Stimulated activated CD4-positive, alpha-beta T cell treated with anti-CD3 and anti-CD28 coated beads, Interleukin-4, amount 100 ng/mL, for 4 hours (primary cell): Measurements from ENCODE around the gene POLN.
A peak's percentile ranks its signal among the peaks of the same experiment; 100 is the strongest.

Source experiments
- DNase-seq, 2 experiments: peaks; one replicate each; pipeline ENCODE4 v3.0.0-alpha.2; 2020

The POLN gene

DNA sequence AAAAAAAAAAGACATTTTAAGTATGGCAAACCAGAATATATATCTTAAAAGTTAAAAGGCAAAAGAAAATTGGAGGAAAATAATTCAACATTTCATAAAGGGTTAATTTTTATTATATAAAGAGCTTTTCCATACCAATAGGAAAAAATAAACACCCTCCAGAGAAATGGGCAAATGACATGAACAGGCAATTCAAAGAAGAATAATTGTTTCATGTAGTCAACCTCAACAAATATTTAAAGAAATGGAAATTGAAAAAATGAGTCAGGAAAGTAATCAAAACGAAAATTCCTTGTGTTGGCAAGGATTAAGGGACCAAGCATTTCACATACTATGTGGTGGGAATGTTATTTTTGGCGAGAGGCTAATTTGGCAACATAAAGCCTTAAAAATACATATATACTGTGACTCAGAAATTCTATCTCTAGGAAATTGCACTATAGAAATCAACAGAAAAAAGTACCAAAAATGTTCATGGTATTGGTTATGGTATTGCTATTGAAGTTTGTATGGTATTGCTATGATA lies 87.6 kb downstream of the POLN start:
- DNase-seq, result no peak

GRCh38 chr4:2151544-2151943 lies 90.4 kb downstream of the POLN start:
- no peak for DNase-seq

GRCh38 chr4:2150076-2150475 lies 91.8 kb downstream of the POLN start:
- DNase-seq, result no peak

GRCh38 chr4:2142630-2143427 lies 99.1 kb downstream of the POLN start:
- no peak for DNase-seq

DNA sequence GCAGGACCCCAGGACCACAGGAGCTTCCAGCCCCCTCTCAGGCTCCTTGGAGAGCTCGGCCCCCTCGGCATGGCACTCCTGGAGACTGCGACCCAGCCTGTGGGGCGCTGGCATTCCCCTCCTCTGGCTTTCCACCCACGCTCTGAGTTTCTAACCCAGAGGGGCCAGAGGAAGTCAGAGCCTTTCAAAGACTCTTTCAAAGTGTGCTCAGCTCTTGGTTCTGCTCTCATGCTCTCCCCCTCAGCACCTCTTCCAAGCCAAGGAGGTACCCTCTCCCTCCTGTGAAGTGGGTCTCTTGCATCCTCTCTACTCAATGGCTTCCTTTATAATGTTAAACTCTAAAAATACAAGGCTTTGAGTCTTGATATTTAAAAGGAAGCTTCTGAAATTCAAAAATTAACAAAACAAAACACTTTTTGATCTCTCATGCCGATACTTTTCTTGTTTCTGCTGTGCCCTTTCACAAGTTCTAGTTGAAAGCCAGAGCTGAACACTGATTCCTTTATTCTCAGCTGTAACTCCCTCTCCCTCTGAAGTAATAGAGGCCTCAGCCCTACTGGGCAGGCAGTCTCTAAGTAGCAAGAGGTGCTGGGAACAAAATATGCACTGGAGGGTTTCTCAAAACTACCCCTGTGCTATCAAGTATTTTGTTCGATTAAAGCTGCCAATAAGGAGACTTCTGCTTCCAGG lies 100.0 kb downstream of the POLN start:
- DNase-seq, result peak; percentile 5 to 8

DNA sequence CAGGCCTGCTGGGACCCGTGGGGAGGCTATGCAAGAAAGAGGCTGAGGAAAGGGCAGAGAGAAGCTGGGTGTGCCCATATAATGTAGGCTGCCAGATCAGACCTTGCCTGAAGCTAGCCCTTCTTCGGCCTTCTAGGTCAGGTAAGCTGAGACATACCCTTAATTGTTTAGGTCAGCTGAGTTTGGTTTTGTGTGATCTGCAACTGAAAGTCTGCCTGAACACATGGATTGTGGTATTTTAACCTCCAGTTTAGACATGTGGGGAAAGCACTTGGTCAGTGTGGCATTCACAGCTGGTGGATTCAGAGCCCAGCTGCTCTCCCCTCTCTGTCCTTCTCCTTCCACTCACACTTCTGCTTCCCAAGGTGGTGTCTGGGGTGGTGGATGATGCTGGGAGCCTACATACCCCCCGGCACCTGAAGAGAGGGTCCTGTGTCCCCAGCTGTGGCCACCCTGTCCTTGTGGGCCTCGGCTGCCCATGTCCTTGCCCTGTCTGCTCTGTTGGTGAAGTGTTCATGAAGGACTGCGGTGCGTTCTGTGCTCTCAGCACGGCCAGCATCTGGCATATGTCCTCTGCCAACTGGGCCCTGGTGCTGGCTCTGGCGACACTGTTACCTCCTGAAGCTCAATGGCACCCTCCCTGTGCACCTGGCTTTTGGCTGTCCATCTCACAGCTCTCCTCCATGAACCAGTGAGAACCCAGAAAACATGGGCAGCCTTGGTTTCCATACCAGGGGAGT lies 100.7 kb downstream of the POLN start:
- DNase-seq, result no peak

DNA sequence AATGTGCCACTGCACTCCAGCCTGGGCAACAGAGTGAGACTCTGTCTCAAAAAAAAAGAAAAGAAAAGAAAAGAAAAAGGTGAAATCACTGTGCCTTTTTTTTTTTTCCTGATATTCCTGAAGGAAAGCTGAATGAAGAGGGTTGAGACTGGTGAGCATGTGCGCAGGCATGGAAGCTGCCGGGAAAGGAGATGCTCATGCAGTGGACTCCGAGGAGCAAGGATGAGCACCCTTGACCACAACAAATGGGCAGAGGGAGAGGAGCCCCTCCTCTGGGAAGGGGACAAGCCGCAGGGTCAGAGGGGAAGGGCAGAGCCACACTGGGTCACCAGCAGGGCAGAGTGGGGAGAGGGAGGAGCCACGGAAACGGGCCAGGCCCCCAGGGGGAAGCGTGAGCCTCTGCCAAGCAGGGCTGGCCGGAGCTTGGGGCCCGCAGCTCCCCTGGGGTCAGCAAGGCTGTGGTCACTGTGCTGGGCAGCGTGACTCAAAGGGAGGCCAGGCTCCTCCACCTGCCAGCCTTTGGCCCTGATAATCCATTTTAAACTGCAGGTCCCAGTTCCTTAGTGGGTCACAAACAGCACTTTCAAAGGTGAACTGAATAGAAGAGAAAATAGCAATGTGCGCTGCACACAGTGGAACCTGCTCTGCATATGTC lies 102.9 kb downstream of the POLN start:
- DNase-seq, result no peak

DNA sequence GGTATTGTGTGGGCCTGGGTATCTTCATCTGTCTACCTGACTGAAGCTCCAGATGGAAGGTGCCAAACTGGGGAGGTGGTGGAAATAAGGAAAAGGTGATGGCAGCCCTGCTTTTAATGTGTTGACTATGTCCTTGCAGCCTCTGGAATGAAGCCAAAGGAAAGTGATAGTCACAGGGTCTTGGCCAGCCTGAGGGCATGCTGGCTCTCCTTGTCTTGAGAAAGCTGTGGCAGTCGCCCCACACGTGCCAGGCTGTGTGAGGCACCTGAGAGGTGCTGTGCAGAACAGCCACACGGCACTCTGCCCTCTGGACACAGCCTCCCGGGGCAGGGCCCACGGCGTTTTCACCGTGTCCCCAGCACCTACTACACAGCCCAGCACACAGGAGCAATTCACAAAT lies 105.2 kb downstream of the POLN start:
- DNase-seq, result no peak

DNA sequence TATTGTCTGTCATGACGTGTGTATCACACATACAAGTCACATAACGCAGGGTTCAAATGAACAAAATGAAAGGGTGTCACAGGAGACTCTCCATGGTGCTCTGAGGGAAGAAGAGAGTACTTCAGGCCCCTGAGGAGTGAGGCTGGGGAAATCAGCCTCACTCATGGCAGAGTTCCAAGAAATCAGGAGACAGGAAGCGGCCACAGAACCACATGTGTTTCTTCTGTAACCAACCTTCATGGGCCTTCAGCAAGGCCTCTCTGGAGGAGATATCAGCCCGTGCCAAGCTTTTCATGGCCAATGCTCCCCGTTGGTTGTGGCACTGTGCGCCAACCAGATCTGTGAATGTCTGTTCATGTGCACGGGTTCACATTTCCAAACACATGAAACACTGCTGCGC lies 106.8 kb downstream of the POLN start:
- DNase-seq, result no peak

GRCh38 chr4:2132438-2132837 lies 109.5 kb downstream of the POLN start:
- no peak for DNase-seq

DNA sequence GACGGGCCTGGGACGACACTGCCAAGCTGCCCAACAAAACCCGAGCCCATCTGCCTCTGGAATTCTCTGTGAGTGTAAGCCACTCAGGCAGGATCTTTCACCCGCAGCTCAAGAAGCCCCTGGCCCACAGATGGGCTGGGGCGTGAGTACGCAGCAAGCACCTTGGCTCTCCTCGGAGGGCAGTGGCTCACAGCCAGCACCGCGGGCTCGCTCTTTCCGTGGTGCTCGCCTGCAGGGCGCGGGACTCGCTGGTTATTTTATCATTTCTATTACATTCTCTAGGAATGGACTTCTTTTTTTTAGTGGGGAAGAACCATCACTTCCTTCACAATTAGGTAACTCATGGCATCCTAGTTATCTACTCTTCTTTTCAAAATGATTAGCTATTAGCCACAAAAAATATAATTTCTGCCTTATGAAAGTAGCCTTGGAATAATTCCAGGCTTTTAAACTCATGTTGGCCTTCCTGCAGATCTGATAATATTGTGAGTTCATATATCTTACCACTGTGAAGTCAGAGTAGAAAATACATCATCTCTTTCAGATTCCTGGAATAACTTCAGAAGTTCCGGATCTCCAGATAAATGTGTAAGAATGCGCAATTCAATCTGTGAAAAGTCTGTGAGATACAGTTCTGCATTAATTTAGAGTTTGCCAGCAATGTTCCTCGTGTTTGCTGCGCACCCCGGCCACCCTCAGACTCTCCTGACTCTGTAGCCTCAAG lies 114.2 kb downstream of the POLN start:
- no peak for DNase-seq

GRCh38 chr4:2126309-2127043 lies 115.4 kb downstream of the POLN start:
- DNase-seq, result no peak

DNA sequence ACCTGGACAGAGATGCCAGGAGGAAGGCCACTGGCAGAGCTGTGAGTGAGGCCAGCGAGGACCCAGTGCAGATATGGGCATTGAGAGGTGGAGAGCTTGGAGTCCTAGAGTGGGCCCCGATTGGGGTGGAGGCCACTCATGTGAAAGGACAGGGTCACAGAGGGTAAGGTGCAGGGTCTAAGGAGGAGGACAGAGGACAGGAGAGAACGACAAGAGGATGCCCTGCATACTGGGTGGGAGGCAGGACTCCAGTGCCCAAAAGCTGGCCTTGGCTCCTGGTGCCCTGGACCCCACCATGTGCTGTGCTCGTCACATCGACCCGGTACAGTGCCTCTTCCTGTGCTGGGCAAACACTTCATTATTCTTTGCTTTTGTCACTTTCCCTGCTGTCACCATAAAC lies 116.1 kb downstream of the POLN start:
- no peak for DNase-seq

DNA sequence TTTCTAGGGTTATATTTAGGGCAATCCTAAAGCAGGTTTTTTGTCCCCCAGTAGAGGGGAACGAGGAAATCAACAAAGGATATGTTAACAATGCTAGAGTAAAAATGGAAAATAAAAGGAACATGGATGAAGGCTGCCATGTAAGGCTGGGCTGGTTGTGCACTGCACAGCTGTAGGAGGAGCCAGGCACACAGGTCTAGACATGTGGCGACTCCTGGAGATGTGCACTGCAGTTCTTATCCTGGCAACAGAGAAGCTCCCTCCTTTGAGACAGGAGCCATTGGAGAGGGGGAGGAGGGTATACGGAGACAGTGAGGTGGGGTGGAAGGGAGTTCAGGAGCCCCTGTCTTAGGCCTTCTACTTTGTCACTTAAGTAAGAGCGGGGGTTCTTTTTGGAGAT lies 116.9 kb downstream of the POLN start:
- DNase-seq, result no peak

- no peak for DNase-seq
Measured at GRCh38 chr4:2116687-2117400, 125.1 kb downstream of the POLN start.

DNA sequence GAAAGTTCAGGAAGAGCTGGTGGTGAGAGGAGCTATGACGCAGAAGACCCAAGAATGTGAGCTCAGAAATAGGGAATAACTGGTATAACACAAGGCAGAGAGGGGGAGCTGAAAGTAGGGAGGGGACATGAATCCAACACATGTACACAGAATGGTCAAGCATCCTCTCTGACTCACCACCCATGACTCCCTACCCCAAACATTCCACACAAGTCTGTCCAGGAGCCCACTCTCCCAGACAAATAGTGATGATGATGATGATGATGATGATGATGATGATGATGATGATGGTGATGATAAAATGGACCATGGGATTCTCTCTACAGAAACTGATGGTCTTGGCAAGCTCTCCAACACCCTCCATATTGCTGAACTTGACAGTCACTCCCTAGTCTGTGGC lies 136.4 kb downstream of the POLN start:
- DNase-seq, result no peak

- DNase-seq, result no peak
Measured at GRCh38 chr4:2104556-2105345, 137.2 kb downstream of the POLN start.

DNA sequence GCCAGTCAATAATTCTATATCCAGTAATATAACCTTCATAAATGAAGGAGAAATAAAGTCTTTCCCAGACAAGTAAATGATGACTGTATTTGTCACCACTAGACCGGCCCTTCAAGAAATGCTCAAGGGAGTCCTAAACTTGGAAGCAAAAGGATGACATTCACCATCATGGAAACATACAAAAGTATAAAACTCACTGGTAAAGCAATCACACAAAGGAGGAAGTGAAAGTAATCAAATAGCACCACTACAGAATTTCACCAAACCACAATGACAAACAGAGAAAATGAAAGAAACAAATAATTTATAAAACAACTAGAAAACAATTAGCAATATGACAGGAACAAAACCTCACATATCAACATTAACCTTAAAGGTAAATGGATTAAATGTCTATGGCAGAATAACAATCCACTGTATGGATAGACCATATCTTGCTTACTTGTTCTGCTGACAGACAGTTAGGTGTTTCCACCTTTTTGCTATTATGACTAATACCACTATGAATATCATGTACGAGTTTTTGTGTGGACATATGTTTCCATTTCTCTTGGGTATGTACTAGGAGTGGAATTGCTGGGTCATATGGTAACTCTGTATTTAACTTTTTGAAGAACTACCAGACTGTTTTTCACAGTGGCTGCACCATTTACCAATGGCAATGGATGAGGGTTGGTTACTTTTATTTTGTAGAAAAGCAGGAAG lies 137.9 kb downstream of the POLN start:
- DNase-seq, result no peak

GRCh38 chr4:2103127-2103842 lies 138.6 kb downstream of the POLN start:
- no peak for DNase-seq
